Pulmonary artery endothelial cell (primary cell): Measurements from ENCODE around the gene KIF11. TPM values are rescaled to one million over a fixed set of nuclear protein-coding genes. Genes with fewer than 3 reads are reported as not detected.
"Not testable (repeated sequence)": the region's sequence is repeated elsewhere in the genome, so short reads cannot be mapped to it uniquely, and the experiment has no call there.

ENCODE experiments used
- DNase-seq: peaks from one replicate; pipeline ENCODE4 v3.0.0-alpha.2; 2011; ENCODE audit warnings: low read depth, low spot score
- total RNA-seq: library from RNA; depleted of rRNA; stranded (reverse); fragments of >200 nt; gene quantifications from 2 replicates; pipeline ENCODE4 v1.2.3, GENCODE V29; 2014

Gene KIF11
- total RNA-seq, 1 donor from 2014 or later, result 21.3 TPM

DNA sequence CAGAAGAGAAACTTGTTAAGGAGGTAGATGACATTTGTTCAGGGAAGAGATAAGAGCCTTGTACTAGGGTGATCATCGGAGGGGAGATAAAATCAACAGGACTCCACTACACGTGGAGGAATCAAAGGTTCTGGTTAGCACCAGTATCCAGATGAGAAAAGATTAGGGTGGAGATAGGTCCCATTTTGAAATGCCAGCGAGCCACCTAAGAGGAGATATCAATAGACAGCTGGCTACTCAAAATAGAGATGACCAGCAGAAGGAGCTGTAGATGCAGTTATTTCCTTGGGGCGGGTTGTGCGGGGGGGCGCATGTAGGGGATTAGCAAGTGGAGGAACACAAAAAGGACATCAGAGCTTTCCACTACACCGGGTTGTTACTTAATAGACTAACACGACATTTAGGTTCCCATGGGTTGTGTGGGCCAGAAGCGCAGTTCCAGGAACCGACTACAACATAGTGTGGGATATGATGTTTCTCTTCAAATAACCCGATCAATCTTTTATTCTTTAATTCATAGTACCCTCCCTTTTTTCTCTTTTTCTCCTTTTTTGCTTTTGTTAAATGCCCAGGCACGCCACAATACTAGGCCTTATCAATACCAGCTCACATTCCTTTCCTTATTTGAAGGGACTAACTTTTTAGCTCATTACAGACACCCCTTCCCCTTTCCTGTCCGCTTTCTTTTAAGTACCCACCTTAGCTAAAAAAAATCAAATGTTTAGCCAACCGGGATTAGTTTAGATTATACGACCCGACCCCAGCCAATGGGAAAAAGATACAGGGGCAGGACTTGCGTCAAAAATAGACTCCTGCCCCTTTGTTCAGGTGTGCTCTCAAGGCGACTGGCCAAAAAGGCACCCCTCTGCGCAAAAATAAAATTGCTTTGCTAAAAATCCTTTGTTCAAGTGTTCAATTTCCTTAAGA, 2.0 kb upstream of the KIF11 start:
- DNase-seq, result no peak

DNA sequence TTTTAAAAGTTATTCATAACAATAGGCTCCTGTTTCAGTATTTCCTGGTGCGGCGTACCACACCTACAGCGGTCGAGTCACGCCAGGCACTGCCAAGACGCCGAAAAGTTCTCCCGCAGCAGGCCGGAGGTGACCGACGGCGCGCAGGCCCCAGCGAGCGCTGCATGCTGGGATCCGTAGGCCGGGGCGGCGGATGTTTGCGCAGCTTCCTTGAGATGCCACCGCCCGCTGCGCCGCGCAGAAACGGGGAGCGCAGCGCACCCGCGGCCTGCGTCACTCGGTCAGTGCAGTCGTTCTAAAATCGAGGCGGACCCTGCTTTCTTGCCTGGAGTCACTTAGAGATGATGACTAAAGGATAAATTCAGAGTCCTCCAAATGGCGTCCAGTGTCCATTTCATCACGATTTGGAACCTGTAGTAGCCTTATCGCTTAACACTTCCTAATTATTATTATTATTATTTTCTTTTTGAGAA, 1.3 kb upstream of the KIF11 start:
- DNase-seq, result peak; percentile 84

DNA sequence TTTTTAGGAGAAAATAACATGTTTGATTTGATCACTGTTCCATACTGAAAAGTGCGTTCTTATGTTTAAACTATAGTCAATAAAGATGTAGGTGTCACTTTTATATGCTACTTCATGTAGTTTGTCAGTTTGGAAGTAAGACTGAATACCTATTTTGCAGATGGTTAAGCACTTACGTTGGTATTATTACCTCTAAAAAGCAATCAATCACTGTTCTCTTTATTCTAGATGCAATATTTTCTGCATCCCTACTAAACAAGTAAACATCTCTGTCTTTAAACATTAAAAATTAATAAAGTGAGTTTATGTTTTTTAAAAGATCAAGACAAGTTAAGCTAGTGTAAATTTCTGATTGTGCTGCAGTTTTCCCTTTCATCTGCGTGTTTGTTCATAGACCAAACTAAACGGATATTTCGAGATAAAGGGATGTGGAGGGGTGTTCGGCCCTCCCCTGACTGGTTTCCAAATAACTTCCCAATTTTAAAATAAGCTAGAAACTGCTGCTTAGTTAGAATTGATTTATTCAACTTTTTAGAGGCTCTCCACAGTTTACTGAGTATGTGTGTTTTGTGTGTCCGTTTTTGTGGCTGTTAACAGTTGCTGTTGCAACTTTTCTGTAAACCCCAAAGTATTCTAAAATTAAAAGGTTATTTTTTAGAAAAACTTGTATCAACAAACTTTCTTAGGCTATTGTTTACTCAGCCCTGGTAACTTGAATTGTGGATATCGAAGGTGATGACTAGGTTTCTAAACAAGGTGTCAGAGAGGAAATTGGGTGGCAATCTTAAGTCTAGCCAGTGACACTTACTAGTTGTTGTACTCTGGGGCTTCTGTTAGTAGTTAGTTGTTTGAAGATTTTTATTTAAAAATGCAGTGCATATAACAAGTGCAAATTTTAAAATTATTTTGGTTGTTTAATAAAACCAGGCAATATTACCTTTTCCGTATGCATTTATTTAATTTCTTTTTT, 974 bp downstream of the KIF11 start:
- no peak for DNase-seq

DNA sequence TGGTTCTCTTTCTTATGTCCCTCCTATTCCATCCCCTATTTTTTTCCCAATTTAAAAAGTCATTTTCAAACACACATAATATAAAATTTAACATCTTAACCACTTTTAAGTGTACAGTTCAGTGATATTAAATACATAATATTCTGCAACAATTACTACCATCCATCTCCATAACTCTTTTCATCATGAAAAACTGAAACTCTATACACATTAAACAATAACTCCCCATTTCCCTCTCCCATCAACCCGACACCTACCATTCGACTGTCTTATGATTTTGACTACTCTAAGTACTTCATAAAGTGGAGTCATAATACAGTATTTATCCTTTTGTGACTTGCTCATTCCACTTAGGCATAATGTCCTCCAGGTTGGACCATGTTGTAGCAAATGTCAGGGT, 2.6 kb downstream of the KIF11 start:
- no peak for DNase-seq

DNA sequence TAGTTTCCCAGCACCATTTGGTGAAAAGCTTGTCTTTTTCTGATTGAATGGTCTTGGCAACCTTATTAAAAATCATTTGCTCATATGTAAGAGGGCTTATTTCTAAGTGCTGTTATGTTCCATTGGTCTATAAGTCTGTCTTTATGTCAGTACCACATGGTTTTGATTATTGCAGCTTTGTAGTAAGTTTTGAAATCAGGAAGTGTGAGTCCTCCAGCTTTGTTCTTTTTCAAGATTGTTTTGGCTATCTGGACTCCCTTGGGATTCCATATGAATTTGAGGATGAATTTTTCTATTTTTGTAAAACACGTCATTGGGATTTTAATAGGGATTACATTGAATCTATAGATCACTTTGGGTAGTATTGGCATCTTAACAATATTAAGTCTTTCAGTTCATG, 5.4 kb downstream of the KIF11 start:
- DNase-seq, result no peak

DNA sequence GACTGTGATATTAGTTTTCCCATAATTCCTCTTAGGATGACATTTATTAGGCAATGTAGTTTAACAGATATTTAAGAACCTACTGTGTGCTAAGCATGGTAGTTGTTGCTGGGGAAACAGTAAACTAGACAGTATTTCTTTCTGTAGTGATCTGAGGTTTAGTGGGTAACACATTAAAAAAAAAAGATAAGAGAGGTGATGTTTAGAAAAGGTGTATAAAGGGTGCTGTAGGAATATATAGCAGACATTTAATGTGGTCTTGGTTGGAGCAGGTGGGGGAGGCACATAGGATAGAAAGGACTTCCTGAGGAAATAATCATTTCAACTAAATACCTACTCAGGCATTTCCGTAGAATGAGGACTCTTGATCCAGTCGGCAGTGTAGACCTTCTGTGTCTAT, 11.9 kb downstream of the KIF11 start:
- DNase-seq, result no peak

DNA sequence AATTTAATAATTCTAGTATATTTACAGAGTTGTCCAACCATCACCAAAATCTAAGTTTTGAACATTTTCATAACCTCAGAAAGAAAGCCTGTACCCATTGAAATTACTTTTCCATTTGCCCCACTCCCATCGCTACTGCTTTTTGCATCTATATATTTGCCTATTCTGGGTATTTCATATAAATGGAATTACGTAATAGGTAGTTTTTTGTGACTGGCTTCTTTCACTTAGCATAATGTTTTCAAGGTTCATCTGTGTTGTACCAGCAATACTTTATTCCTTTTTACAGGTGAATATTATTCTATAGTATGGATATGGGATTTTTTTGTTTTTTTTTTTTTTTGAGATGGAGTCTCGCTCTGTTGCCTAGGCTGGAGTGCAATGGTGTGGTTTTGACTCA, 22.6 kb downstream of the KIF11 start:
- DNase-seq, result no peak

DNA sequence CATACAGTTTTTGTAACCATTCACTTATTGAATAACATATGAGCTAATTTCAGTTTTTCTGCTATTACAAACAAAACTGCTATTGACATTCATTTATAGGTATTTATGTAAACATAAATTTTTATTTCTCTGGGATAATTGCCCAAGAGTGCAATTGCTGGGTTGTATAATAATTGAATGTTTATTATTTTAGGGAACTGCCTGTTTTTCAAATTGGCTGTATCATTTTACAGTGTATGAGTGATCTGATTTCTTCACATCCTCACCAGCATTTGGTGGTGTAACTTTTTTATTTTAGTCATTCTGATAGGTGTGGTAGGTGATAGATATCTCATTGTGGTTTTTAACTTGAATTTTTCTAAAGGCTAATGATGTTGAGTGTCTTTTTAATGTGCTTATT, 26.4 kb downstream of the KIF11 start:
- no peak for DNase-seq

DNA sequence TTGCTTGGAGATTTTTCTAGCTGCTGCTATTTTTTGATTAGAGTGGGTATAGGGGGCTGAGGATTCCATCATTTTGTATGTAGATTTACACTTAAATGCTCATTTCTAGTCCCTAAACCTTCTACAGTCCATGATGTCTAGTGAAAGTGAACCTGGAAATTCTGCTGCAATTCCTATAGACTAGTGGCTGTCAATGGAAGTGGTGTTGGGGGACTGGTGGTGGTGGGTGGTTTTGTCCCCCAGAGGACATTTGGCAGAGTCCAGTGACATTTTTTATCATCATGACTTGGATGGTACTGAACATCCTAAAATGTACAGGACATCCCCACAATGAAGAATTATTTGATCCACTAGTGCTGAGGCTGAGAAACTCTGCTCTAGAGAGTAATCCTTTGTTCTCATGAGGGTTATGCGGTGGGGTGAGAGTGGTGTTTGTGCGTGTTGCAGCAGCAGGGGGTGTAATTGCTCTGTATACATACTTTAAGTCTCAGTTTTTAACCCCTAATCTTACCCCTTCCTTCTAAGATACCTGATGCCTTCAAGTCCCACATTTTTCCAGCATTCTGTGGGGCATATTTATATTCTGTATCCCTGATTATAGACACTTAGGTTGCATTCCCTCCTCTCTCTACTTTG, 35.0 kb downstream of the KIF11 start:
- no peak for DNase-seq

DNA sequence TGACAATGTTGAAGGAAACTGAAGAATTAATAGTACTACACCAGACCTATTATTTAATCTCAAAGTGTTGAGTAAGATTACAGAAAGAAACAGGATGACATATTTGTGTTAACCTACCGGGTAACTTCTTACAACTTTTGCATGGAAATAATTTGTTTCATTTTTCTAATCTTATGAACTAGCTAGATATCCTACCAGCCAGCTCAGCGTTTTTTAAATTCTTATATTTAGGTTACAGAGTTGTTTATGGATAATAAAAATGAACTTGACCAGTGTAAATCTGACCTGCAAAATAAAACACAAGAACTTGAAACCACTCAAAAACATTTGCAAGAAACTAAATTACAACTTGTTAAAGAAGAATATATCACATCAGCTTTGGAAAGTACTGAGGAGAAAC, 37.0 kb downstream of the KIF11 start:
- DNase-seq, result no peak

DNA sequence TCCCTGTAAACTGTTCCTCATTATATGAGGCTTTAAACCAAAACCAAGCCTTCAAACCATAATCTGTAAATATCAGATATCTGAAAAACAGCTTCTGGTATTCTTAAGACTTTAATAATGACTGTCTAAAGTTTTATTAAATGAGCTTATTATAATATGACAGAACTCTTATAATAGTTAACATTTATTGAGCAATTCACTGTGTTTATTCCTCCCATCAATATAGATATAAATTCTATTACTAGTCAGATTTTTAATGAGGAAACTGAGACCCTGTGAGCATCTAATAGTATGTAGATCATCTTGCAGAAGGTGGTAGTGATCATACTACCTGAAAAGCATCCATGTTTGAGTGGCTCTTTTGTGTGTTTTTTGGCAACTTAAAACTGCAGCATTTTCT, 45.1 kb downstream of the KIF11 start:
- DNase-seq, result no peak

DNA sequence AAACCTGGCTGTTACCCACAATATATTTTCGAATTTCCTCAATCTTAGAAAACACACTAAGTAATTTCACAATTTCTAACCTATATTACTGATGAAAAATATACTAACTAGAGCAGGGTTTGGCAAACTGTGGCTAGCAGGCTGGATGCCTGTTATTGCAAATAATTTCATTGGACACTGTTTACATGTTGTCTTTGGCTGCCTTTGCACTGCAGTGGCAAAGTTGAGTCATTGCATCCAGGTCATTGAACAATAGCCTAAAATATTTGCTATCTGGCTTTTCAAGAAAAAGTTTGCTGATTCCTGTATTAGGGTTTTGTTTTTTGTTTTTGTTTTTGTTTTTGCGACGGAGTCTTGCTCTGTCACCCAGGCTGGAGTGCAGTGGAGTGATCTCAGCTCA, 47.2 kb downstream of the KIF11 start:
- peak; percentile 68 for DNase-seq

DNA sequence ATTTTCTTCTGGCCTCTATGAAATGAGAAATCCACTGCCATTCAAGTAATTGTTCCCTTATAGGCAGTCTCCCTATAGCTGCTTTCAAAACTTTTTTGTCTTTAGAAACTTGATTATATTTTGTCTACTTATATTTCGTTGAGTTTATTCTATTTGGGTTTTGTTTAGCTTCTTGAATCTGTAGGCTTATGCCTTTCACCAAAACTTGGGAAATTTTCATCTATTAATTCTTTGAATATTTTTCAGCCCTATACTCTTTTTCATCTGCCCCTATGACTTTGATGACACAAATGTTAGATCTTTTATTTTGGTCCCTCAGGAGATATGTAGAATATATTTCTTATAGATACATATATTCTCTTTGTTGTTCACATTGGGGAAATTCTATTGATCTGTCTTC, 48.6 kb downstream of the KIF11 start:
- DNase-seq, result no peak

DNA sequence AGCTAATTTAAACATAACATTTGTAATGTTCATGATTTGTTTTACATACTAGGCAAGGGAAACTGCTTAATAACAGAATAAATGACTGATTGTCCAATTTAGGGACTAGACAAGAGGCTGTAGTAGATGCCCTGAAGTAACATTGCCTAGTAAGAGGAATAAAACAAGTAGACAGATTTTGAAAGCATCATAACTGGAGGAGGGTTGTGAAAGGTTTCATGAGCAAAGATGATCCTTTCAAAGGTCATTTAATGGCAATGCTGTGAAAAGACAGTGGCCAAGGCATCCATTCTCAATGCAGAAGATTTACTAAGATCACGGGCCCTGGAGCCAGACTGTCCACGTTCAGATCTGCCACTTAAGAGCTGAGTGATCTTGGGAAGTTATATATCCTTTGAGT, 52.0 kb downstream of the KIF11 start:
- DNase-seq, result no peak

DNA sequence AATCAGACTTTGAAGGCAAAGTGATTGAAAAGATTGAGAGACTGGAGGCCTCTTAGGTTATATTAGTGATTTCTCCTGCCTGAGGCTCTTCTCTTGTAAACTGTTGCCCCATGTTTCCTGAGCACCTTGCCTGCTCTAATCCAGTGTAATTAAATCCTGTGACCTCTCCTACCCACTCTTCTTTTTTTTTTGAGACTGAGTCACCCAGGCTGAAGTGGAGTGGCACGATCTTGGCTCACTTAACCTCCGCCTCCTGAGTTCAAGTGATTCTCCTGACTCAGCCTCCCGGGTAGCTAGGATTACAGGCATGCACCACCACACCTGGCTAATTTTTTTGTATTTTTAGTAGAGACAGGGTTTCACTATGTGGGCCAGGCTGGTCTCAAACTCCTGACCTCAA, 57.9 kb downstream of the KIF11 start:
- not testable (repeated sequence) for DNase-seq

DNA sequence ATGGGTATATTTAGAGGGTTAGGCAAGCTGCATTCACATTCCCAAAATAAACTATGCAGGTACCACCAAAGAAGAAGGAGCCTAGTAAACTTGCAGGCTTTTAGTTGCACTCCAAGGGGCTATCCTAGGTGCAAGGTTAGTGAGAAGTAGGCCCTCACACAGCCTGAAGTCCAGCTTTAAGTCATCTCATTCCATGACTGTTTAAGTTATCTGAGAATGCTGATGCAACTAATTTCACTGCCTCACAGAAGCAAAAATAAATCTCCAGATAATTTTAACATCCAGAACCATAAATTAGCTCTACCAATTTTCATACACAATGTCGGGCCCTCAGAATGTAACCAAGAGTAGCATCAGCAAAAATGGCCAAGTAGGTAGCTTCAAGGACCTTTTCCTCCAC, 62.5 kb downstream of the KIF11 start:
- DNase-seq, result no peak

DNA sequence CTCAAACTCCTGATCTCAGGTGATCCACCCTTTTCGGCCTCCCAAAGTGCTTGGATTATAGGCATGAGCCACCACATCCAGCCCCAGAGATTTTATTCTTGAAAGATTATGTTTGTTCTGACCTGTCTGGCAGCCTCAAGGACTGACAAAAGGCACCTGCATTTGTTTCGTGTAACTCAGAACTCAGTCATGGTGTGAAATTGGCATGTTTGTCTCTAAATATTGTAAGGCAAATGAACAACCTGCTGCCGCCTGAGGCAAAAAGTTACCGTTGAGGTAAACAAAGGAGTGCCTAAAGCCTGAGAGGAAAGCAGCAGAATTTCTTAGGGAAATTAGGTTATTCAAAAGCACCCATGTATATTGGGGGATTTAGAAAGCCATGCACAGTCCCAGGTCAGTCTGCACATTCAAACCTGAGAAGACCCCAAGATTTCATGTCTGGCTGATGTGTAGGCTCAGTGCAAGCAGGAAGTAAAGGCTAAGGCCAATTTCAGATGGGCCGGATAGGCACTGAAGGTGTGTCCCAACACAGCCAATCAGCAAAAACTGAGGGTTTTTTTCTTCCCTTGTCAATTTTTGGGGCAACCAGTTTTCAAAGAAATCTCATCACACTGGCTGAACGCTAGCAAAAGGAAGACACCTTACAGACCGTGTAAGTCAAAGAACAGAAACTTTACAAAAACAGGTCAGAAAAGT, 63.5 kb downstream of the KIF11 start:
- DNase-seq, result no peak

DNA sequence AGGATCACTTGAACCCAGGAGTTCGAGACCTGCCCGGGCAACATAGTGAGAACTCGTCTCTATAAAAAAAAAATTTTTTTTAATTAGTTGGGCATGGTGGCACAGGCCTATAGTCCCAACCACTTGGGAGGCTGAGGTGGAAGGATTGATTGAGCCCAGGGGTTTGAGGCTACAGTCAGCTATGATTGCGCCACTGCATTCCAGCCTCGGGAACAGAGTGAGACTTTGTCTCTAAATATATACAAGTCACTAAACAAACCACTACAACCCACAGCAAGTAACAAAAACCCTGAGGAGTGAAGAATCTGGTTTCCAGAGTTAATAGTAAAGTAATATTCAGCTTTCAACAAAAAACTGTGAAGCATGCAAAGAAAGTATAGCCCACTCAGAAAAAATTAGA, 64.1 kb downstream of the KIF11 start:
- no peak for DNase-seq

DNA sequence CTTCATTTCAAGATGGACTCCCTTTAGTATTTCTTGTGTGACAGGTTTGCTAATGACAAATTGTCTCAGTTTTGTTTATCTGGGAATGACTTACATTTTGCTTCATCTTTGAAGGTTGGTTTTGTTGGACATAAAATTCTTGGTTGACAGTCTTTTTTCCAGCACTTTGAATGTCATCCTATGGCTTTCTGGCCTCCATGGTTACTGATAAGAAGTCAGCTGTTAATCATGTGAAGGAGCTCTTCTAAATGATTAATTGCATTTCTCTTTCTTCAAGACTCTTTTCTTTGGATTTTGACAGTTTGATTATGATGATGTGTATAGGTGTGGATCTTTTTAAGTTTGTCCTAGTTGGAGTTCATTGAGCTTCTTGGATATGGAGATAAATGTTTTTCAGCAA, 69.9 kb downstream of the KIF11 start:
- DNase-seq, result no peak

DNA sequence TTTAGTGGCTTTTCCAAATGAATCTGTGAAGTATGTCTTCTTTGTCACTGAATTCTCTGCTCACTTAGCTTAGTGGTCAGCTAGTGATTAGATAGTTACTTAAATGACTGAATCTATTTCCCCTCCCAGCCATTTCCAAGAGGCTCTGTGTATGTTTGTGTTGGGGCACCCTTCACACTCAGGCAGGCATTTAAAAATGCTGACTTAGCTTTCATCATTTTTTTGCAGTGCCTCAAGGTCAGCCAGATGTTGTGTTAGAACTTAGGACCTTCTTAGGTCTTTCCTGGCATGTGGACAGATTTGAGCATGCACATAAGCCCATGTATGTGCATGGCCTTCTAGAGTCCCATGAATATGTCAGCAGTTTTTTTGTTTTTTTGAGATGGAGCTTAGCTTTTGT, 71.4 kb downstream of the KIF11 start:
- no peak for DNase-seq

DNA sequence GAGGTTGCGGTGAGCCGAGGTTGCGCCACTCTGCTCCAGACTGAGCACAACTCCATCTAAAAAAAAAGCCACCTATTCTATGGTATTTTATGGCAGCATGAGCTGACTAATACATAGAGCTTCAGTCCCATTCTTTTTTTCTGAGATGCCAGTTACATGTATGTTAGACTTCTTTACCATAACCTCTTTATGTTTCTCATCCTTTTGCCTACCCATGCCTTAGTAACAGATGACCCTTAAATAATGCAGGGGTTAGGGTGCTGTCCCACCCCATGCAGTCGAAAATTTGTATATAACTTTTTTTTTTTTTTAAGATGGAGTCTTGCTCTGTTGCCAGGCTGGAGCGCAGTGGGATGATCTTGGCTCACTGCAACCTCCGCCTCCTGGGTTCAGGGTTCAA, 74.1 kb downstream of the KIF11 start:
- no peak for DNase-seq
